ENCODE measurements around the gene CDH26. TPM values are rescaled to one million over a fixed set of nuclear protein-coding genes. Genes with fewer than 3 reads are reported as not detected.

Gene CDH26
- polyA plus RNA-seq, 1 donor from 2014 or later, result 0.43 TPM

DNA sequence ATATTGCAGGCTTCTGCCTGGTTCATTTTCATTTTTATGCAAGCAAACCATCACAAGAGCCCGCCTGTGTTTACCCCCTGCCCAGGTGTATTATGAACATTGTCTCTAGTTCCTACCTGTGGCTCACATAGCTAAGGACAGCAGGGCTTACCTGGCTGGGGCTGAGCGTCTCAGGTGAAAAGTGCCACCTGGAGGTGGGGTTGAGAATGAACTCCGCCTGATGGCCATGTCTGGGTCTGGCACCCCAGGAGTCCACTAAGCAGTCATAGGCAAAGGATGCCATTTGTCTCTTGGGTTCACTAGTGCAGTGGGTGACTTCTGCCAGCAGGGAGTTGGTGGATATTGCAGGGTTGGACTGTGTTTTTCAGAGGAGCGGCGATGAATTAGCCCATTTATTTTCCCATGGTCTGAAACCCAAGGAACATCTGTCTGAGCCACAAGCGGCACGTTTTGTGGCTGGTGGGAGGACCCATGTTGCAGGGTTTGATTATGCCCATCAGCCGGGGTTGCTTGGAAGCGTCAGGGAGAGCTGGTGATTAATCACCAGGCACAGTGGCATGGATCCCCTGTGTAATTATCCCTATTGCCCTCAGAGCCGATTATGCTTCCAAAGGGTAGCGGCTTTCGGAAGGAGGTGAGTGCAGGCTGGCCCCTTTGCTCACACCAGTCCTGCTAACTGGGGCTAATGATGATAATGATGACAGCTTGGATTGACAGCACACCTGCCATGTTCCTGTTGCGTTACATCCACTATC, 92.1 kb downstream of the CDH26 start:
- no peaks in the 10 kb centered on the region for H4K20me1 ChIP-seq (ENCODE audit: insufficient read depth)
- H3K4me3 ChIP-seq (ENCODE audit: low read length), result no peak overlapping the region
- H3K36me3 ChIP-seq (ENCODE audit: insufficient read depth, low read length), result no peaks in the 10 kb centered on the region
- no peaks in the 10 kb centered on the region for H3F3A ChIP-seq (ENCODE audit: insufficient read depth, low read length, poor library complexity, severe bottlenecking)
- no peaks in the 10 kb centered on the region for H3K9me2 ChIP-seq (ENCODE audit: insufficient read depth, low read length)
- no peak overlapping the region for H2AFZ ChIP-seq (ENCODE audit: low read depth, low read length)
- H3K79me2 ChIP-seq (replicated peaks; ENCODE audit: insufficient read depth, low read length), result no peaks in the 10 kb centered on the region
- no peaks in the 10 kb centered on the region for H3K9me3 ChIP-seq (ENCODE audit: low read length)
- no peak overlapping the region for H3K27ac ChIP-seq (ENCODE audit: low read length)
- no peak overlapping the region for H3K9ac ChIP-seq (ENCODE audit: low read length)
- no peaks in the 10 kb centered on the region for H3K27me3 ChIP-seq (ENCODE audit: insufficient read depth, low read depth, low read length)
- no peak for TF ChIP-seq EP300 (conservative IDR thresholded peaks at IDR 0.05; ENCODE audit: poor library complexity, severe bottlenecking)
- TF ChIP-seq TAF1 (IDR thresholded peaks at IDR 0.05; ENCODE audit: low read depth), result no peak
- TF ChIP-seq REST (IDR thresholded peaks at IDR 0.05; ENCODE audit: borderline replicate concordance), result no peak
- no peak for TF ChIP-seq RAD21 (conservative IDR thresholded peaks at IDR 0.05)
- no peak for TF ChIP-seq MXI1 (conservative IDR thresholded peaks at IDR 0.05; ENCODE audit: poor library complexity, severe bottlenecking)
- TF ChIP-seq POLR2AphosphoS5 (IDR thresholded peaks at IDR 0.05), result no peak
- no peak for TF ChIP-seq SMC3 (conservative IDR thresholded peaks at IDR 0.05; ENCODE audit: poor library complexity)
- TF ChIP-seq EZH2 (IDR thresholded peaks at IDR 0.05; ENCODE audit: borderline replicate concordance, insufficient read depth, low read length, poor library complexity, severe bottlenecking), result no peak
- TF ChIP-seq CTCF (IDR thresholded peaks at IDR 0.05; ENCODE audit: poor library complexity, severe bottlenecking), result no peak
- H3K4me2 ChIP-seq (ENCODE audit: low read length), result no peak overlapping the region

DNA sequence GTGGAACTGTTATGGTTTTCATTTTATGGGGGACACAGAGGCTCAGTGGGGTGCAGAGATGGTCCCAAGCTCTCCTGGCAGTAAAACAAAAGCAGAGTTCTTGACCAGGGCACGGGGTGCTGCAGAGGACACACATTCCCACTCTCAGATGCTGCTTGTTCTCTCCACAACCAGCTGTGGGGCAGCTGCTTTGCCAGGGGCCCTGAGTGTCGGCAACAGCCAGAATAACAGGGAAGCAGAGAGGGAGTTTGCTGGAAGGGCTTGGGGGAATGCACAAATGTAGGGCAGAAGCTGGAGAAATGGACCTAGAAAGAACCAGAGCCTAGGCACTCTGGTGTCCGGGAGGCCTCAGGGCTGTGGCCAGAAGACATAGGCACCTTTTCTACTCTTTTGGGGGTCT, 93.7 kb downstream of the CDH26 start:
- TF ChIP-seq EZH2 (IDR thresholded peaks at IDR 0.05; ENCODE audit: borderline replicate concordance, insufficient read depth, low read length, poor library complexity, severe bottlenecking), result no peak
- TF ChIP-seq SMC3 (conservative IDR thresholded peaks at IDR 0.05; ENCODE audit: poor library complexity), result no peak
- no peak for TF ChIP-seq TAF1 (IDR thresholded peaks at IDR 0.05; ENCODE audit: low read depth)
- no peak for TF ChIP-seq RAD21 (conservative IDR thresholded peaks at IDR 0.05)
- no peak for TF ChIP-seq REST (IDR thresholded peaks at IDR 0.05; ENCODE audit: borderline replicate concordance)
- TF ChIP-seq CTCF (IDR thresholded peaks at IDR 0.05; ENCODE audit: poor library complexity, severe bottlenecking), result no peak
- no peak for TF ChIP-seq EP300 (conservative IDR thresholded peaks at IDR 0.05; ENCODE audit: poor library complexity, severe bottlenecking)
- no peak for TF ChIP-seq POLR2AphosphoS5 (IDR thresholded peaks at IDR 0.05)
- no peak for TF ChIP-seq MXI1 (conservative IDR thresholded peaks at IDR 0.05; ENCODE audit: poor library complexity, severe bottlenecking)

More for the DNA sequence above, 93.7 kb downstream of the CDH26 start:
- H3K4me3 ChIP-seq (ENCODE audit: low read length), result no peak overlapping the region
- no peaks in the 10 kb centered on the region for H3K27me3 ChIP-seq (ENCODE audit: insufficient read depth, low read depth, low read length)
- no peak overlapping the region for H3K9ac ChIP-seq (ENCODE audit: low read length)
- no peaks in the 10 kb centered on the region for H3K9me3 ChIP-seq (ENCODE audit: low read length)
- H3F3A ChIP-seq (ENCODE audit: insufficient read depth, low read length, poor library complexity, severe bottlenecking), result no peaks in the 10 kb centered on the region
- H3K27ac ChIP-seq (ENCODE audit: low read length), result no peak overlapping the region
- H3K36me3 ChIP-seq (ENCODE audit: insufficient read depth, low read length), result no peaks in the 10 kb centered on the region
- H3K9me2 ChIP-seq (ENCODE audit: insufficient read depth, low read length), result no peaks in the 10 kb centered on the region
- no peak overlapping the region for H3K4me2 ChIP-seq (ENCODE audit: low read length)
- H2AFZ ChIP-seq (ENCODE audit: low read depth, low read length), result no peak overlapping the region
- no peaks in the 10 kb centered on the region for H3K79me2 ChIP-seq (replicated peaks; ENCODE audit: insufficient read depth, low read length)
- H4K20me1 ChIP-seq (ENCODE audit: insufficient read depth), result no peaks in the 10 kb centered on the region

Data from neural cell (in vitro differentiated cells).